Trophoblast cell (in vitro differentiated cells and primary cell): Measurements from ENCODE around the gene DNTT. TPM values are rescaled to one million over a fixed set of nuclear protein-coding genes. Genes with fewer than 3 reads are reported as not detected.

Experiments
- DNase-seq, 2 donors: peaks; one replicate each; pipeline ENCODE4 v3.0.0-alpha.2; 2016
- H2AFZ ChIP-seq: 2 replicates; pipeline ENCODE4 v1.6.1; 2013; ENCODE audit warnings: low read length, moderate library complexity, mild to moderate bottlenecking; ENCODE audit not compliant: insufficient read depth, poor library complexity
- H2AK5ac ChIP-seq: 2 replicates; pipeline ENCODE4 v1.6.1; 2013; ENCODE audit warnings: mild to moderate bottlenecking, low read length
- H2BK120ac ChIP-seq: 2 replicates; pipeline ENCODE4 v1.6.1; 2013; ENCODE audit warnings: low read length, mild to moderate bottlenecking, moderate library complexity; ENCODE audit not compliant: insufficient read depth, poor library complexity
- H2BK12ac ChIP-seq: 2 replicates; pipeline ENCODE4 v1.6.1; 2013; ENCODE audit warnings: mild to moderate bottlenecking, low read length, moderate library complexity
- H2BK5ac ChIP-seq: 2 replicates; pipeline ENCODE4 v1.6.1; 2013; ENCODE audit warnings: low read length, low read depth, moderate library complexity, mild to moderate bottlenecking; ENCODE audit not compliant: poor library complexity
- H3K14ac ChIP-seq: 2 replicates; pipeline ENCODE4 v1.6.1; 2013; ENCODE audit warnings: mild to moderate bottlenecking, low read length
- H3K18ac ChIP-seq: 2 replicates; pipeline ENCODE4 v1.6.1; 2013; ENCODE audit warnings: mild to moderate bottlenecking, low read length
- H3K23ac ChIP-seq: 2 replicates; pipeline ENCODE4 v1.6.1; 2013; ENCODE audit warnings: low read length
- H3K27ac ChIP-seq: 2 replicates; pipeline ENCODE4 v1.5.1; 2013; ENCODE audit warnings: low read depth, mild to moderate bottlenecking, inconsistent platforms, low read length, moderate library complexity
- H3K27me3 ChIP-seq: 2 replicates; pipeline ENCODE4 v1.6.1; 2013; ENCODE audit warnings: inconsistent platforms, mild to moderate bottlenecking, low read length, moderate library complexity; ENCODE audit not compliant: insufficient read depth
- H3K36me3 ChIP-seq, 2 experiments: 1 replicate in 1 of 2; 2 replicates in 1 of 2; pipeline ENCODE4 v1.6.1; 2013; ENCODE audit warnings: low read length in 2 of 2, mild to moderate bottlenecking in 2 of 2, moderate library complexity in 1 of 2; ENCODE audit not compliant: insufficient read depth in 2 of 2, control insufficient read depth in 1 of 2
- H3K4ac ChIP-seq: 2 replicates; pipeline ENCODE4 v1.6.1; 2013; ENCODE audit warnings: low read depth, mild to moderate bottlenecking, low read length, moderate library complexity
- H3K4me1 ChIP-seq, 2 experiments: 1 replicate in 1 of 2; 2 replicates in 1 of 2; pipeline ENCODE4 v1.6.1; 2013; ENCODE audit warnings: low read length in 2 of 2, mild to moderate bottlenecking in 2 of 2, moderate library complexity in 1 of 2; ENCODE audit not compliant: insufficient read depth in 2 of 2, control insufficient read depth in 1 of 2
- H3K4me2 ChIP-seq: 2 replicates; pipeline ENCODE4 v1.6.1; 2013; ENCODE audit warnings: inconsistent platforms, mild to moderate bottlenecking, low read length, moderate library complexity
- H3K4me3 ChIP-seq: 2 replicates; pipeline ENCODE4 v1.5.1; 2013; ENCODE audit warnings: mild to moderate bottlenecking, low read depth, low read length, inconsistent platforms
- H3K79me1 ChIP-seq: one replicate; pipeline ENCODE4 v1.6.1; 2013; ENCODE audit warnings: low read length
- H3K79me2 ChIP-seq: 2 replicates; pipeline ENCODE4 v1.6.1; 2013; ENCODE audit warnings: low read length, mild to moderate bottlenecking; ENCODE audit not compliant: control insufficient read depth, insufficient read depth, poor library complexity
- H3K9ac ChIP-seq: 2 replicates; pipeline ENCODE4 v1.6.1; 2013; ENCODE audit warnings: mild to moderate bottlenecking, low read length
- H3K9me3 ChIP-seq: 2 replicates; pipeline ENCODE4 v1.6.1; 2013; ENCODE audit warnings: low read depth, mild to moderate bottlenecking, control low read depth, inconsistent platforms, low read length; ENCODE audit not compliant: insufficient read depth
- H4K12ac ChIP-seq: 2 replicates; pipeline ENCODE4 v1.6.1; 2013; ENCODE audit warnings: low read depth, mild to moderate bottlenecking, low read length, moderate library complexity
- H4K8ac ChIP-seq: 2 replicates; pipeline ENCODE4 v1.6.1; 2013; ENCODE audit warnings: low read depth, mild to moderate bottlenecking, low read length, moderate library complexity
- H4K91ac ChIP-seq: one replicate; pipeline ENCODE4 v1.6.1; 2013; ENCODE audit warnings: low read depth, mild to moderate bottlenecking, low read length, moderate library complexity
- WGBS: extraction: QIAGEN DNeasy Blood & Tissue Kit; methylation state at CpG from one replicate; pipeline ENCODE4 v1.1.7; 2013; ENCODE audit warnings: missing lambda C conversion rate; ENCODE audit not compliant: insufficient read length, insufficient coverage; ENCODE audit errors: extremely low coverage; 5-methylcytosine and 5-hydroxymethylcytosine counted together
- polyA plus RNA-seq: library from polyadenylated mRNA; stranded (reverse); fragments of 200-250 nt; gene quantifications from 2 replicates; pipeline ENCODE4 v1.2.3, GENCODE V29; 2013

Gene DNTT
- polyA plus RNA-seq: not detected in 2 replicates

DNA sequence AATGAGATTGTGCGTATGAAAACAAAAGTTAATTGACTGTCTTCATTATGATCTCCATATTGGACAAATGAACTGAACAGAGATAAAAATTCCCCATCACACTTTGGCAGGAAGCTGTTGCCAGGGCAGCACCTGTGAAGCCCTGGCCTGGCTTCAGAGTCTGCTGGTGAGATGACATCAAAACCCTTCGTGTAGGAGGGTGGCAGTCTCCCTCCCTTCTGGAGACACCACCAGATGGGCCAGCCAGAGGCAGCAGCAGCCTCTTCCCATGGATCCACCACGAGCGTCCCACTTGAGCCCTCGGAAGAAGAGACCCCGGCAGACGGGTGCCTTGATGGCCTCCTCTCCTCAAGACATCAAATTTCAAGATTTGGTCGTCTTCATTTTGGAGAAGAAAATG lies at the start of gene DNTT:
Gene DNTT, plus strand, starts transcription at position 205 of the 400 bp plus-strand sequence. Its CDS starts 64 bp downstream, at position 269.
- Histone ChIP-seq H2AFZ (no peak within 1 kb of the TSS), H2AK5ac (no peak within 1 kb of the TSS), H3K4me2 (no peak within 1 kb of the TSS), H3K79me1 (peaks cover 1% of the 10 kb centered on the region), H3K14ac (no peak within 1 kb of the TSS), H4K8ac (no peak within 1 kb of the TSS), H3K23ac (no peak within 1 kb of the TSS), H4K91ac (no peak within 1 kb of the TSS), H2BK12ac (no peak within 1 kb of the TSS), H2BK120ac (no peak within 1 kb of the TSS), H4K12ac (no peak within 1 kb of the TSS), H3K4me3 (no peak within 1 kb of the TSS), H3K27ac (no peak within 1 kb of the TSS), H3K9ac (no peak within 1 kb of the TSS), H2BK5ac (no peak within 1 kb of the TSS), H3K27me3 (no peaks in the 10 kb centered on the region), H3K36me3 (no peaks in the 10 kb centered on the region), H3K4me1 (peaks cover 0 to 7% of the 10 kb centered on the region in 2 experiments), H3K4ac (no peak within 1 kb of the TSS), H3K9me3 (no peaks in the 10 kb centered on the region), H3K79me2 (no peaks in the 10 kb centered on the region), H3K18ac (no peak within 1 kb of the TSS)
- DNase-seq: no peak
- WGBS: no CpG with 5 or more reads among the region's 8 CpGs

DNA sequence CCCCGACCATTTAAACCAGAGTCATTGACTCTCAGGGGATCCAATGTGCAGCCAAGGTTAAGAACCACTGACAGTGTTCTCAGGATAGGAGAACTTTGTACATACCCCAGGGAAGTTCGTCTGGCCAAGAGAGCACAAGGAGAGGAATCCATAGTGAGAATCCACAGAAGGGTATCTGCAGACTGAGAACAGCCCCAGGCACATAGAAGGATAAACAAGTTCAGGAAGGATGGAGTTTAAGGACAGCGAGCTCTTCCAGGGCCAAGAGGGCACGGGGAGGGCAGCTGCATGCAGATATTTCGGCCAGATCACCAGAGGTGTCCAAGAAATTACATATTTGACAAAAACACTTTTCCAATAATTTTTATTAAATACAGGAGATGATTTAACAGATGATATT lies 49.3 kb upstream of the DNTT start:
- no CpG with 5 or more reads among the region's 5 CpGs for WGBS
- no peaks in the 10 kb centered on the region for H3K9me3 ChIP-seq
- H3K79me1 ChIP-seq: no peaks in the 10 kb centered on the region
- H4K91ac ChIP-seq: no peak overlapping the region
- H2AFZ ChIP-seq: no peak overlapping the region
- H2BK5ac ChIP-seq: no peak overlapping the region
- no peak overlapping the region for H4K12ac ChIP-seq
- H3K27ac ChIP-seq: no peak overlapping the region
- H3K4me3 ChIP-seq: no peak overlapping the region
- H3K79me2 ChIP-seq: no peaks in the 10 kb centered on the region
- no peak overlapping the region for H3K9ac ChIP-seq
- no peak overlapping the region for H3K4ac ChIP-seq
- H3K18ac ChIP-seq: no peak overlapping the region
- H2BK12ac ChIP-seq: no peak overlapping the region
- DNase-seq: no peak
- no peak overlapping the region for H3K14ac ChIP-seq
- no peaks in the 10 kb centered on the region for H3K36me3 ChIP-seq
- no peak overlapping the region for H4K8ac ChIP-seq
- no peaks in the 10 kb centered on the region for H3K27me3 ChIP-seq
- no peak overlapping the region for H3K23ac ChIP-seq
- no peak overlapping the region for H2AK5ac ChIP-seq
- H2BK120ac ChIP-seq: no peak overlapping the region
- no peaks in the 10 kb centered on the region for H3K4me1 ChIP-seq
- H3K4me2 ChIP-seq: no peak overlapping the region

DNA sequence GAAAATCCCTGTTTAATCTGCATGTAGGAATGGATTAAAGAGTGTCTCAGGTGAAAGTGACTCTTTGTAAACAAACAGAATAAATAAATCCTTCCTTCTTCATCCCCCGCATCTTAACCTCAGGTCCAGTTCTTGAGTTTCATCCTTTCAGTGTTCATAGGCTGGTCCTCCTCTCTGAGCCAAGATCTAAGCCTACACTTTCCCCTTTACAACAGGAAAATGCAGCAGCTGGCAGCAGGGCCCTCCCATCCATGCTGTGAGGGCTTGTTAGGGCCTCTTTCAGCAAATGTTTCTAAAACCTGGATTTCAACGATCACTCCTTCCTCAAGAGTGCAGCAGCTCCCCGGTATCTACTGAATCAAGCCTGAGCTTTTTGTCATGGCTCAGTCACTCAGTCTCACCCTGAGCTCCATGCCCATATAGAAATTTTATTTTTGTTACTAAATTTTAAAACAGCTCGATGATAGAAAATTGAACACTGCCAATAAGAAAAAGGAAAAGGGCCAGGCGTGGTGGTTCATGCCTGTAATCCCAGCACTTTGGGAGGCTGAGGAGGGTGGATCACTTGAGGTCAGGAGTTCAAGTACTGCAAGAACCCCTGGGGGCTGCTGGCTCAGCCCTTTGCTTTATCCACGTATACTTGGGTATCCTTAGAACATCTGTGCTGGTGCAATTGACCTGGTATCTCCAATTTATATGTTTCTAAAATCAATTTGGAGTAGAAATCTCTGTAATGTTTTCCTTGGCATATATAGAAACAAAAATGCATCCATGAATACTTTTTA lies 48.5 kb upstream of the DNTT start:
- H3K23ac ChIP-seq: no peak overlapping the region
- H3K4ac ChIP-seq: no peak overlapping the region
- no peak overlapping the region for H2BK5ac ChIP-seq
- no peak overlapping the region for H4K8ac ChIP-seq
- no peak overlapping the region for H3K14ac ChIP-seq
- no peak overlapping the region for H2BK12ac ChIP-seq
- H3K79me1 ChIP-seq: no peaks in the 10 kb centered on the region
- H3K9ac ChIP-seq: no peak overlapping the region
- H3K79me2 ChIP-seq: no peaks in the 10 kb centered on the region
- no peak overlapping the region for H2AFZ ChIP-seq
- H4K91ac ChIP-seq: no peak overlapping the region
- no peaks in the 10 kb centered on the region for H3K4me1 ChIP-seq
- no peak overlapping the region for H2AK5ac ChIP-seq
- H3K18ac ChIP-seq: no peak overlapping the region
- no peak overlapping the region for H4K12ac ChIP-seq
- H2BK120ac ChIP-seq: no peak overlapping the region
- H3K27ac ChIP-seq: no peak overlapping the region
- H3K27me3 ChIP-seq: no peaks in the 10 kb centered on the region
- H3K4me2 ChIP-seq: no peak overlapping the region
- H3K4me3 ChIP-seq: no peak overlapping the region
- no peaks in the 10 kb centered on the region for H3K36me3 ChIP-seq
- no peaks in the 10 kb centered on the region for H3K9me3 ChIP-seq
- no peak for DNase-seq
- WGBS: no CpG with 5 or more reads among the region's 6 CpGs

DNA sequence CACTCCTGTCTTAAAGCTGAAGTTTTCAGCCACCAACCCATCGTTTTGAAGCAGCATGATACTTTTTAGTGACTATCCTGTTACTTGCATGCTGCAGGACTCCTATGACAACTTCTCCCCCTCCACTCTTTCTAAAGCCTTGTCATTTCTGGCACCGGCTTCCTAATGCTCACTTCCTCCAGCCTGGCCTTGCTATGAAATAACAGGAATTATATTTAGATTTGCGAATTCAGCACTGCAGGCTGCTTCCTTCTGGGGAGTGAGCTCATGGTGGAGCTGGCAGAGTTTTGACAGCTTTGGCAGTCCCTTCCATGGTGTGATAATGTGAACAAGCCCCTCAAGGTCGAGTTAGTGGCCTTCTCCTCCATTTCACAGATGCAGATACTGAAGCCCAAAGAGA lies 46.3 kb upstream of the DNTT start:
- H3K27me3 ChIP-seq: no peaks in the 10 kb centered on the region
- no peak overlapping the region for H2BK5ac ChIP-seq
- H3K9me3 ChIP-seq: no peaks in the 10 kb centered on the region
- no peak overlapping the region for H3K14ac ChIP-seq
- no peak overlapping the region for H2BK12ac ChIP-seq
- H2AFZ ChIP-seq: no peak overlapping the region
- no peak overlapping the region for H4K12ac ChIP-seq
- no peak overlapping the region for H2AK5ac ChIP-seq
- no peak overlapping the region for H3K23ac ChIP-seq
- H3K4me1 ChIP-seq: no peaks in the 10 kb centered on the region
- no peak overlapping the region for H4K8ac ChIP-seq
- no peak overlapping the region for H3K27ac ChIP-seq
- no peak overlapping the region for H2BK120ac ChIP-seq
- no peak for DNase-seq
- H3K79me1 ChIP-seq: no peaks in the 10 kb centered on the region
- H3K36me3 ChIP-seq: no peaks in the 10 kb centered on the region
- H3K4ac ChIP-seq: no peak overlapping the region
- no peak overlapping the region for H3K18ac ChIP-seq
- no CpG with 5 or more reads among the region's 4 CpGs for WGBS
- H3K4me2 ChIP-seq: no peak overlapping the region
- H3K79me2 ChIP-seq: no peaks in the 10 kb centered on the region
- no peak overlapping the region for H3K9ac ChIP-seq
- H3K4me3 ChIP-seq: no peak overlapping the region
- no peak overlapping the region for H4K91ac ChIP-seq
